Esophagus (tissue), 2 donors: Measurements from ENCODE around the gene BCL11B. TPM values are rescaled to one million over a fixed set of nuclear protein-coding genes. Genes with fewer than 3 reads are reported as not detected.

ENCODE experiments used
- H3K27ac ChIP-seq, 2 donors: one replicate each; pipeline ENCODE4 v1.5.1; 2013; ENCODE audit warnings: low read depth in 2 of 2, mild to moderate bottlenecking in 2 of 2, inconsistent platforms in 1 of 2, low read length in 1 of 2, moderate library complexity in 1 of 2
- H3K27me3 ChIP-seq, 2 donors: one replicate each; pipeline ENCODE4 v1.6.1; 2013; ENCODE audit warnings: low read length in 2 of 2, control low read depth in 1 of 2, mild to moderate bottlenecking in 1 of 2; ENCODE audit not compliant: insufficient read depth in 2 of 2, control insufficient read depth in 1 of 2
- H3K36me3 ChIP-seq, 2 donors: one replicate each; pipeline ENCODE4 v1.6.1; 2013; ENCODE audit warnings: low read length in 1 of 2; ENCODE audit not compliant: control insufficient read depth in 2 of 2, insufficient read depth in 2 of 2
- H3K4me1 ChIP-seq, 2 donors: one replicate each; pipeline ENCODE4 v1.6.1; 2013; ENCODE audit warnings: low read length in 1 of 2; ENCODE audit not compliant: control insufficient read depth in 2 of 2, insufficient read depth in 2 of 2
- H3K4me3 ChIP-seq, 2 donors: one replicate each; pipeline ENCODE4 v1.5.1; 2013; ENCODE audit warnings: low read length in 2 of 2, mild to moderate bottlenecking in 2 of 2, low read depth in 1 of 2, moderate library complexity in 1 of 2
- H3K9me3 ChIP-seq, 2 donors: one replicate each; pipeline ENCODE4 v1.6.1; 2013; ENCODE audit warnings: mild to moderate bottlenecking in 2 of 2, low read depth in 1 of 2, low read length in 1 of 2, moderate library complexity in 1 of 2; ENCODE audit not compliant: control insufficient read depth in 2 of 2, insufficient read depth in 1 of 2
- WGBS, 2 donors: extraction: QIAGEN DNeasy Blood & Tissue Kit; methylation state at CpG; one replicate each; pipeline ENCODE4 v1.1.7; 2013; 5-methylcytosine and 5-hydroxymethylcytosine counted together
- polyA plus RNA-seq, 2 donors: library from polyadenylated mRNA; stranded (reverse); fragments of 200-250 nt; gene quantifications; one replicate each; pipeline ENCODE4 v1.2.3, GENCODE V29; 2013
- donor health status: healthy with polysubstance abuse.
- donor health status: Bipolar disorder and iron deficiency.

Gene BCL11B
- polyA plus RNA-seq, 2 donors, result 1.7 to 2.2 TPM

DNA sequence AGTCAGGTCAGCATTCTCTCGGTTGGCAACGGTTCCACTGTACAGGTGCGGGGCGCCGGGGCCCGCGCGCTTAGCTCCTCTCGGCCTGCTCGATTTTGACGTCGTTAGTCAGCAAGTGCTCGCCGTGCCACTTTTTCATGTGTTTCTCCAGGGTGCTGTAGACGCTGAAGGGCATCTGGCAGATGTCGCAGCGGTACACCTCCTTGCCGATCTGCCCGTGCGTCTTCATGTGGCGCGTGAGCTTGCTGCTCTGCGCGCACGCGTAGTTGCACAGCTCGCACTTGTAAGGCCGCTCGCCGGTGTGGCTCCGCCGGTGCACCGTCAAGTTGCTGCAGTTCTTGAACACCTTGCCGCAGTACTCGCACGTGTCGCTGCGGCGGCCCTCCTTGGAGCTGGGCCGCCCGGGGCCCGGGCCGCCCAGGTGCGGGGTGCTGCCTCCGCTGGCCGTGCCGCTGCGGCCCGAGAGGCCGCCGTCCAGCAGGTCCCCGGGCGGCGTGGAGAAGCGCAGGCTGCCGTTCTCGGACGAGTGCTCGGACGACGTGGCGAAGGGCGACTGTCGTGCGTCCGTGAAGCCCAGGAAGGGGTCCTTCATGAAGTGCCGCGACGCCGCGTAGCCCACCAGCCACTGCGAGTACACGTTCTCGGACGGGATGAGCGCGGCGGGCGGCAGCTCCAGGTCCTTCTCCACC, 97.8 kb downstream of the BCL11B start:
- Histone ChIP-seq H3K4me1 (peaks cover 0 to 2% of the 10 kb centered on the region in 2 donors), H3K27ac (no peak overlapping the region), H3K27me3 (no peaks in the 10 kb centered on the region), H3K36me3 (peaks cover 0 to 23% of the 10 kb centered on the region in 2 donors), H3K4me3 (no peak overlapping the region), H3K9me3 (peaks cover 0 to 6% of the 10 kb centered on the region in 2 donors)
- WGBS, 2 donors, result 93 to 96% methylated on average over 79 of the region's 79 CpGs

DNA sequence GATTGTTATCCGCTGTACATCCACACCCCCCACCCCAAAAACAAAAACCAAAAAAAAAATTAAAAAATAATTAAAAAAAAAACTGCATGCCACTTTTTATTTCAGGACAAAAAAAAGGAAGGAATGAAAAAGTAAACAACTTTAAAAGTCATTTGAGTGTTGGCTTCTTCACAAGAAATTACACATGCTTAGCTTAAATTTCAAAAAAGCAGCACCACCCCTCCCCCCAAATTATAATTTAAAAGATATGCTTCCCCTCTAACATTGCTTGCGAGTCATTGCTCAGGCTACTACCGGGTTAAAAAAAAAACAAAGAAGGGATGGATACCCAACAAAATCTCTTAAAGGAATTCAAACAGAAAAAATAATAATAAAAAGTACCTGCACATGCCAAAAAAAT, 98.5 kb downstream of the BCL11B start:
- no peak overlapping the region for H3K27ac ChIP-seq
- peaks cover 0 to 2% of the 10 kb centered on the region in 2 donors for H3K4me1 ChIP-seq
- no peak overlapping the region for H3K4me3 ChIP-seq
- H3K9me3 ChIP-seq, result peaks cover 0 to 6% of the 10 kb centered on the region in 2 donors
- WGBS, 2 donors, result 93 to 94% methylated on average over 3 of the region's 3 CpGs
- H3K27me3 ChIP-seq, result no peaks in the 10 kb centered on the region
- peaks cover 0 to 23% of the 10 kb centered on the region in 2 donors for H3K36me3 ChIP-seq

DNA sequence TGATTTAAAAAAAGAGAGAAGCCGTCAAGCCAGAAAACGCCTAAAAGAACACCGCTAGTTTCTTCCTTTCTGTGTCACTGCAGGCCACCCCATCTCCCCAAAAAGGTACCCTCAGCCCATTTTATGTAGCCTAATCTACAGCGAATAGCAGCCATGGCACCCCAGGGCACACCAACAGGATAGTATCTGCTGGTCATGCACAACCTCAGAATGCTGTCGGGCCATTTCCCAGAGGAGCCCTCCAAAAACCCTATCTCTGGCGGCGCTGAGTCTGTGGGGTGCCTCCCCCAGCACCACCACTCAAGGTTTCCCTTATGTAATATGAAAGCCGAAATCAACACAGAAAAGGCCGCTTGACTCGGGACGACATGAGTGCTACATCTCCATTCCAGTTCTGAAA, 98.9 kb downstream of the BCL11B start:
- 85 to 92% methylated on average over 11 of the region's 11 CpGs for WGBS, 2 donors
- no peaks in the 10 kb centered on the region for H3K4me1 ChIP-seq
- H3K4me3 ChIP-seq, result no peak overlapping the region
- H3K9me3 ChIP-seq, result peaks cover 0 to 6% of the 10 kb centered on the region in 2 donors
- peaks cover 0 to 23% of the 10 kb centered on the region in 2 donors for H3K36me3 ChIP-seq
- no peak overlapping the region for H3K27ac ChIP-seq
- H3K27me3 ChIP-seq, result no peaks in the 10 kb centered on the region

DNA sequence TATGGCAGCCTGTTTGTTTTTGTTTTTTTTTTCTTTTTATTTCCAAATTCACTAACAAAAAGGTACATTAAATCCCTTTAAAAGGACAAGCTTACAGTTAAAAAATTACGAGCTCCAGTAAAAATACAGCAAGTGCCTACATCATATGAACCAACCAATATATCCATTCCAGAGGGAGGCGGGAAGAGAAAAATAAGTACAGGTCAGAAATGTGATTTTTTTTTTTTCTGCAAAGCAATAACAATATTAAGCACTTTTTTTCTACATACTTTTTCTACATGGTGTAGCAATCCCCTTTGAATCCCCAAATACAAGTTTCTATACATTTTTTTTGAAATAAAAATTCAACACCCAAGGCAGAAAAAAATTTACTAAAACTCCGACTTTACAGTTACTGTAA, 100.6 kb downstream of the BCL11B start:
- Histone ChIP-seq H3K4me3 (no peak overlapping the region), H3K36me3 (peaks cover 0 to 23% of the 10 kb centered on the region in 2 donors), H3K27me3 (no peaks in the 10 kb centered on the region), H3K4me1 (no peaks in the 10 kb centered on the region), H3K9me3 (peaks cover 0 to 6% of the 10 kb centered on the region in 2 donors), H3K27ac (no peak overlapping the region)
- 91 to 95% methylated on average over 3 of the region's 3 CpGs for WGBS, 2 donors

DNA sequence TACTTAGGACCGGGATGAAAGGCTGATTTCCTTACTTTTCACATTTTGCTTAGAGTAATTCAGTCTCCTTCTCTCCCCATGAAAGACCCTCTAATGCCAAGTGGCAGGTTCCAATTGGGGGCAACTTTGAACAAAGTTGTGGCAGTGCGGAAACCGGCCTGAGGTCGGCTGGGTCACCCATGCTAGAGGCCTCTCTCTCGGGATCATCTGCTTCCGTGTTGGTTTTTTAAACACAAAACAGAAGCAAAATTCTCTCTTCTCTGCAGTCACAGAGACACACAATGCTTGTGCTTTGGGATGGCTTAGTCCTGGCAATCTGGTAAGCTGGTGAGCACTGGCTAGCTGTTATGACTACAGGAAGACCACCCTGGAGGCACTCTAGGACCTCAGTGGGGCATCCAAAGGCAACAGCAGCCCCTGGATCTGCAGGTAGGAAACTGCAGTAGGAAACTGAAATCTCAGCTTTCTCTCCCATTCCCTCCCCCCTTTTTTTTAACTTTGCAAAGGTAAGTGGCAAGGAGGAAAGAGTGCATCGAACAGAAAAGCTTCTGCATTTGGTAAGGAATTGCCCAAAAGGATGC, 102.1 kb downstream of the BCL11B start:
- Histone ChIP-seq H3K36me3 (peaks cover 0 to 11% of the 10 kb centered on the region in 2 donors), H3K9me3 (no peaks in the 10 kb centered on the region), H3K4me3 (no peak overlapping the region), H3K4me1 (no peaks in the 10 kb centered on the region), H3K27ac (no peak overlapping the region), H3K27me3 (no peaks in the 10 kb centered on the region)
- WGBS, 2 donors, result 80 to 90% methylated on average over 7 of the region's 7 CpGs

DNA sequence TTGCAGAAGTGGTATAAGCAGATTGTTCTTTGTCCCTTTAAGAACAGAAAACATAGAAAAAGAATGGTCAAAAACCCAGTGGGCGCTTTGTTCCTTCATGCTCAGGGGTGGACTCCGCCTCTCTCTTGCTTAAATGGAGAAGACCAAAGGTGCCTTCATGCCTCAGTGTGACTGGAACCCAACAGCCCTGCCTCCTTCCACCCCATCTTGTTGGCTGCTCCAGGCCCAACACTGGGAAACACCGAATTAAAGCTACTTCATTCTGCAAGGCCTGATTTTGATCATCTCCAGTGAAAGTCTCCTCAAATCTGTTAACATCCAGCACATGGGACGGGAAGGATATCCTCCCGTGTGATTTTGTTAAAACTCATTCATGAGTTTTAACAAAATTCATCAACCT, 103.7 kb downstream of the BCL11B start:
- Histone ChIP-seq H3K9me3 (no peaks in the 10 kb centered on the region), H3K27ac (no peak overlapping the region), H3K27me3 (peaks cover 0 to 3% of the 10 kb centered on the region in 2 donors), H3K4me1 (no peaks in the 10 kb centered on the region), H3K36me3 (peaks cover 0 to 3% of the 10 kb centered on the region in 2 donors), H3K4me3 (no peak overlapping the region)
- 94 to 96% methylated on average over 5 of the region's 5 CpGs for WGBS, 2 donors

DNA sequence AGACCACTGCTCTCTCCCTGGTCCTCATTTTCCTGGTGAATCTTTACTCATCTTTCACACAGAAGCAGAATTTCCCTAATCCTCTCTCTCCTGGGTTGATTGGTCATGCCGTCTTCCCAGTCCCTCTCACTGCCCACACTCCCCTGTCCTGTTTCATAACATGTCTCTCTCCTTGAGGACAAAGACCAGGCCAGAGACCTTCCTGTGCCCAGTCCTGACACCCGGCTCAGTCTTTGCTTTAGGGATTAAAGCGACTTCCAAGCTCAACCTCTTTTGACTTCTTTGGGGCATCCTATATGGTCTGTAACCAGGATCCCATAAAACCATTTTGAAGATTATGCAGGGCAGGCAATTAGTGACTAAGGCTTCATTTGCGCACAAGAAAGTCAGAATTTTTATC, 105.5 kb downstream of the BCL11B start:
- no peak overlapping the region for H3K27ac ChIP-seq
- WGBS, 2 donors, result 92 to 94% methylated on average over 4 of the region's 4 CpGs
- H3K4me3 ChIP-seq, result no peak overlapping the region
- peaks cover 0 to 3% of the 10 kb centered on the region in 2 donors for H3K27me3 ChIP-seq
- no peaks in the 10 kb centered on the region for H3K9me3 ChIP-seq
- H3K4me1 ChIP-seq, result no peaks in the 10 kb centered on the region
- peaks cover 0 to 3% of the 10 kb centered on the region in 2 donors for H3K36me3 ChIP-seq

DNA sequence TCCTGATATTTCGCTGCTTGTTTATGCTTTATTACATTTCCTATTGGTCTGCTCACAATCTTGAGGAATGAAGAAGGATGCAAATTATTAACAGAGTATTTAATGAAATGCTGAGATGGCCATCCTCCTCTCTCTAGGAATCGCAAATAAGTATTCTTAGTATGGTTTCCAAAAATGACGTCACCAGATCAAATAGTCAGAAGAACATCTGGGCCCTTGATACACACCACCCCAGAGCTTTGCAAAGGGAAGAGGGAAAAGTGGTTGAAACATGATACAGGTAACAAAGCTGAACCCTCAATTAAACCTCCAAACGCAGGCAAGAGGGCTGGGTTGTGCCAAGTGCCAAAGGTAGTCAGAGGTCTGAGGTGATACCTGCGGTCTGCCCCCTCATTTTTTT, 107.3 kb downstream of the BCL11B start:
- Histone ChIP-seq H3K4me3 (no peak overlapping the region), H3K36me3 (peaks cover 0 to 3% of the 10 kb centered on the region in 2 donors), H3K27me3 (peaks cover 0 to 3% of the 10 kb centered on the region in 2 donors), H3K4me1 (no peaks in the 10 kb centered on the region), H3K9me3 (no peaks in the 10 kb centered on the region), H3K27ac (no peak overlapping the region)
- 72 to 73% methylated on average over 5 of the region's 5 CpGs for WGBS, 2 donors

DNA sequence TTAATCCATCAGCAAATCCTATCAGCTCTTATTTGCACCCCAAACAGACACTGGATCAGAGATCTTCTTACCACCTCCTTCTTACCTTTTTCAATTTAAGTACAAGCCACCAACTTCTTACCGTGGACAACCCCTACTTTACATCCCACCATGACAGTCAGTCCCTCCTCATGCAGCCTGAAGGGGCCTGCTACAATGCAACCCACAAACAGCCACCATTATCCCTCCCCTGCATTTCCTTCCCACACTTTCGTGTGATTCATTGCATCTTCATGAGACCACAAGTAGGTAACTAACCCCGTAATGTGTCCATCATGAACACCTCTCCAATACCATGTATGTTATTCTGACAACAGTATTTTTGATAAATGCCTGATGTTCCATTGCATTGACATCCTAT, 108.6 kb downstream of the BCL11B start:
- Histone ChIP-seq H3K9me3 (no peaks in the 10 kb centered on the region), H3K4me3 (no peak overlapping the region), H3K4me1 (no peaks in the 10 kb centered on the region), H3K36me3 (peaks cover 0 to 3% of the 10 kb centered on the region in 2 donors), H3K27me3 (peaks cover 0 to 3% of the 10 kb centered on the region in 2 donors), H3K27ac (no peak overlapping the region)
- WGBS, 2 donors, result 89% methylated on average over 3 of the region's 3 CpGs
